ENCODE data around the gene GATB.

DNA sequence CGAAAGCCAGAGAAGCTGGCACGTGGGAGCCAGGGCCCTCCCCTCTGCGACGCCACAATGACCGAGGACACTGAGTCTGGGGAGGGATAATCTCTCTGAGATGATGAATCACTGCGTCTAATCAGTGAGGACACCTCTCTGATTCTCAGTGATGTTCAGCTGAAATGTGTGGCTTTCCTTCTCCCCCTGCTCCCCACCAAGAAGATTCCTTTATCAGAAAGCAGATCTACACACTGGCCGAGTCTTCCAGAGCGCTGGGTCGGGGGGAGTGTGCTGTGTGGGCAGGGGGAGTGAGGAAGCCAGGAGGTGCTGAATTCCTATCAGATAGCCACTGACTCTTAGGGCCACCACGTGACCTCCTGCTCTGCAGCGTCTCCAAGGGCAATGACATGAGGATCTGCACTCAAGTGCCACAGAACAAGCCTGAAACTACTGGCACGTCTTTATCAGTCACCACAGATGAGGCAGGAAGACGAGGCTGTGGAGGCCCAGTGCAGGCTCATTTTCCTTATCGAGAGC is 89.2 kb downstream of the GATB start:
- TF ChIP-seq EZH2phosphoT487 (IDR thresholded peaks at IDR 0.05; ENCODE audit: borderline replicate concordance, low read length) = no peak
- TF ChIP-seq, protein P1, sequence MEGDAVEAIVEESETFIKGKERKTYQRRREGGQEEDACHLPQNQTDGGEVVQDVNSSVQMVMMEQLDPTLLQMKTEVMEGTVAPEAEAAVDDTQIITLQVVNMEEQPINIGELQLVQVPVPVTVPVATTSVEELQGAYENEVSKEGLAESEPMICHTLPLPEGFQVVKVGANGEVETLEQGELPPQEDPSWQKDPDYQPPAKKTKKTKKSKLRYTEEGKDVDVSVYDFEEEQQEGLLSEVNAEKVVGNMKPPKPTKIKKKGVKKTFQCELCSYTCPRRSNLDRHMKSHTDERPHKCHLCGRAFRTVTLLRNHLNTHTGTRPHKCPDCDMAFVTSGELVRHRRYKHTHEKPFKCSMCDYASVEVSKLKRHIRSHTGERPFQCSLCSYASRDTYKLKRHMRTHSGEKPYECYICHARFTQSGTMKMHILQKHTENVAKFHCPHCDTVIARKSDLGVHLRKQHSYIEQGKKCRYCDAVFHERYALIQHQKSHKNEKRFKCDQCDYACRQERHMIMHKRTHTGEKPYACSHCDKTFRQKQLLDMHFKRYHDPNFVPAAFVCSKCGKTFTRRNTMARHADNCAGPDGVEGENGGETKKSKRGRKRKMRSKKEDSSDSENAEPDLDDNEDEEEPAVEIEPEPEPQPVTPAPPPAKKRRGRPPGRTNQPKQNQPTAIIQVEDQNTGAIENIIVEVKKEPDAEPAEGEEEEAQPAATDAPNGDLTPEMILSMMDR (conservative IDR thresholded peaks at IDR 0.05; ENCODE audit: low read depth, low read length) = no peak
